Measurements from ENCODE around the gene ADAD1. TPM values are rescaled to one million over a fixed set of nuclear protein-coding genes. Genes with fewer than 3 reads are reported as not detected.

Gene ADAD1
- total RNA-seq, 2 donors from 2014 or later: not detected

DNA sequence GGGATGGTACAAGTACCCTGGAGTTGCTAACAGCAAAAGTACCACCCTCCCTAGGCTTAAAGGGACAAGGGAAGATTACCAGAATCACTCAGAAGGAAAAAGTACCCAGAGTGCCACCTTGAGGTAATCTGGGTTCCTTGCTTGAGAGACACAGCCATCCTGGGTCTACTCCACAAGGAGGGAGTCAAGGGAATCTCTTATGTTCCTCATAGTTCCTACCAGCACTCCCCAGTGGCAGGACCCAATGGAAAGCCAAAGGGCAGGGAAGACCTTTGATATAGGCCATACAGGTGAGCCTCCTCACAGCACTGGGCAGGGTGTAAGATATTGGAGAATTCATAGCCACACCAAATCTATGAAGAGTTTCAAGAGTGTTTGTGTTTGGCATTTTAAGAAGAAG, 72.0 kb downstream of the ADAD1 start:
- DNase-seq (ENCODE audit: low spot score): no peak
- intact Hi-C loops (cut with DNase I): no loop called here

DNA sequence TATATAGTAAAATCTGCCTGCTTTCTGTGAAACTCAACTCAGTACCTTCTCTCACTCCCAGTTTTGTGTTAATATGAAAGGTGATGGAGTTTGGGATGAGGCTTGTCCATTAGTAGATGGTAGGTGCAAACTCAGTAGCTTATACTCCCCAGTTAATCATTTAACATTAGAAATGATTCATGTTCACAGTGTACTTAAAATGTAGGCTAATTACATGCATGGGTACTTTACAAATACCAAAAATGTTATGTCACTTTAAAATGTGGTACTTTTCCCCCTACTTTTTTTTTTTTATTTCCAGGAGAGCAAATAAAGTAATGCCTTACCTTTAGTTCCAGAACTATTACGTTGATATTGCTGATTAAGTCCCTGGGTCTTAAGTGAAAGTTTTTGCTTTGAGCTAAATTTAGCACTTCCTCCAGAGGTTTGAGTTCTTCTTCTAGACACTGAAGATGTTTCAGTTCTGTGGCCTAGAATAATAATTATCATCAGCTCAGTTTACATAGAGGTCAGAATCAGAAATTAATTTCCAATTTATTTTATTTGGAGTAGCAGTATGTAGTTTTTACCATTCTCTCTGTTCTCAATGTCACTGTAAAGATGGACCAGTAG, 74.7 kb downstream of the ADAD1 start:
- no peak for DNase-seq (ENCODE audit: low spot score)
- intact Hi-C loops (cut with DNase I): no loop called here

DNA sequence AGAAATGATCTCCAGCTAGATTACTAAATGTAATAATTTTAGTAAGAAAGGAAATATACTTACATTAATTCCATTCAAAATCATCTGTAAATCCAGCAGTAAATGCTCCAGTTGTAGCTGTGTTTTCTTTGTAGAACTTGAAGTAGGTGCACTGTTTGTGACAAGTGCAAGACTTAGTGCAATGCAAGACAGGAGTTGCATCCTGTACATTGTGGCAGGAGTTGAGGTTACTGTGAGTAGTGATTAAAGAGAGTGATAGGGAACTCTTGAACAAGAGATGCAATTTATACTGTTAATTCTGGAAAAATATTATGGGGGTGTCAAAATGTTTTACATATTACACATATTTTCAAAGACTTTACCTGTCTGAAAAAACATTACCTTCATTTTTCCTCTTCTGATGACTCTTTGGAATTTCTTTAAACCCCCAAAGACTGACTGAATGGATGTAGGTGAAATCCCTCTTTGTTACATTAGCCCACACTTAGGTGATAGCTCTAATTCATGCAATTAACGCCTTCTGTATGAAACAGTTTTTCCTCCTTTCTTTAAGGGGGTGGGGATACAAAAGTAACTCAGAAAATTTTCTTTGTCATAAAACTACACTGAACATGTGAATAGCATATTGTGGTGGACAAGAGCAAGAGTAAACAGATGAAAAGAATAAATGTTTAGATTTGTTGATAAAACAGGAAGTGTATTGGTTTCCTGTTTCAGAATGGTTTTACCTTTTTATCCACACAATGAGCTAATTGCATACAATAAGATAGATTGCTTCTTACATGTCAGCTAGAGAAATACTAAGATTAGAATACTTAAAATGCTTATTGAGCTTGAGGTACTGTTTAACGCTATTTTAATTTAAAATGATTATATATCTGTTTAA, 77.7 kb downstream of the ADAD1 start, which contains the start of gene IL2:
TSS of gene IL2 (minus strand) at position 495 of the 886 bp plus-strand sequence. CDS start at position 210, 285 bp downstream.
- no peak for DNase-seq (ENCODE audit: low spot score)
- intact Hi-C loops (cut with DNase I): no loop called here

DNA sequence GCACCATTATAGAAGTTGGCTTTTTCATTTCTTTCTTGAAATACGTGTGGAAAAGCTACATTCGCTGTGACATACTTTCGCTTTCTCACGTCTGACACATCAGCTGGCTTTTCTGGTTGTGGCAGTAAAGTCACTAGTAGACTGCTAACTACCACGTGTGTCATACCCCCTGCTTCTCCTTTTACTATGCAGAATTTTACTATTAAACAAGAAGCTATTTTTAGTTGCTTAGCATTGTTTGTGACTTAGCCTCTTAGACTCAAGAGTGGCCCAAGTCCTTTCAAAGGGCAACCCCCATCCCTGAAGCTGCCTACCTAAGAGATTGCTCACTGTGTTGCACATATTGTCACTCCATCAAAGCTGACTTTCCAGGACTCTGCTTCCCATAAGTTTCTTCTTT, 79.8 kb downstream of the ADAD1 start:
- intact Hi-C loops (cut with DNase I): no loop called here

DNA sequence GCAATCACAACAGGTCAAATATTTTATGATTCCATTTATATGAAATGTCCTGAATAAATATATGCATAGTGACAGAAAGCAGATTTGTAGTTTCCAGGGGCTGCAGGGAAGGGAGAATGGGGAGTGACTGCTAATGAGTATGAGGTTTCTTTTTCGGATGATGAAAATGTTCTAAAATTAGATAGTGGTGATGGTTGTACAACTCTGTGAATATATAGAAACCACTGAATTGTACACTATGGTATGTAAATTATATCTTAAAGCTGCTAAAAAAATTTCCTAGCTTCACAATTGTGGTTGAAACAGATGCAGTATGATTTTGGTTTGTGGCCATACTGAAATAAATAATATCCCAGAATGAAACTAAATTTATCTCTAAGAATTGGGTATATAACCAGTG, 90.6 kb downstream of the ADAD1 start:
- intact Hi-C loops (cut with DNase I): no loop called here
- DNase-seq (ENCODE audit: low spot score): no peak

More for the DNA sequence above, 79.8 kb downstream of the ADAD1 start:
- no peak for DNase-seq (ENCODE audit: low spot score)

DNA sequence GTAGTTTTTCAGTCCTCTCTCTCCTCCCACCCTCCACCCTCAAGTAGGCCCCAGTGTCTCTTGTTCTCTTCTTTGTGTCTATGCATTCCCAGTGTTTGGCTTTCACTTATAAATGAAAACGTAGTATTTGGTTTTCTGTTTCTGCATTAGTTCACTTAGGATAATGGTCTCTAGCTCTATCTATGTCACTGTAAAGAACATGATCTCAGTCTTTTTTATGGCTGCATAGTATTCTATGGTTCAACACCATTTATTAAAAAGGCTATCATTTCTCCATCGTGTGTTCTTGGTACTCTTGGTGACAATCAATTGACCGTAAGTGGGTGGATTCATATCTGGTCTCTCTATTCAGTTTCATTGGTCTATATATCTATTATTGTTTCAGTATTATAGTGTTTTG, 96.4 kb downstream of the ADAD1 start:
- intact Hi-C loops (cut with DNase I): no loop called here
- DNase-seq (ENCODE audit: low spot score): no peak

DNA sequence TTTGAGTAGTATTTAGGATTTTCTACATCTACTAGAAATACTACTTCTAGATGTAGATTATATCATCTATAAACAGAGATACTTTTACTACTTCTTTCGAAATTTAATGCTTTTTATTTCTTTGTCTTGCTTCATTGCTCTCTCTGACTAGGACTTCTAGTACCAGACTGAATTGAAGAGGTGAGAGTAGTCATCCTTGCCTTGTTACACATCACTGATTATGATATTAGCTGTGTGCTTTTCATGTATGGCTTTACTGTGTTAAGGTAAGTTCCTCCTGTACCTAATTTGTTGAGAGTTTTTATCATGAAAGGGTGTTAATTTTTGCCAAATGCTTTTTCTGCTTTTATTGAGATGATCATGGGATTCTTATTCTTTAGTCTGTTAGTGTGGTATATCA, 97.3 kb downstream of the ADAD1 start:
- no peak for DNase-seq (ENCODE audit: low spot score)
- intact Hi-C loops (cut with DNase I): no loop called here

DNA sequence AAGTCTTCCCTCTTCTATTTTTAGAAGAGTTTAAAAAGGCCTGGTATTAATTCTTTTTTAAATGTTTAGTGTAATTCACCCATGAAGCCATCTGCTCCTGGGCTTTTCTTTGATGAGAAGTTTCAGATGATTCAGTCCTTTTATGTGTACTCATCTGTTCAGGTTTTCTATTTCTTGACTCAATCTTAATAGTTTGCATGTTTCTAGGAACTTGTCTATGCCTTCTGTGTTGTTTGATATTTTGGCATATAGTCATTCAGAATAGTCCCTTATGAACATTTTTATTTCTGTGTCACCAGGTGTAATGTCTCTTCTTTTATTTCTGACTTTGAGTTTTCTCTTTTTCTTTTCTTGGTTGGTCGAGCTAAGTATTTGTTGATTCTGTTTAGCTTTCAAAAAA, 97.9 kb downstream of the ADAD1 start:
- intact Hi-C loops (cut with DNase I): no loop called here

More for the DNA sequence above, 97.9 kb downstream of the ADAD1 start:
- DNase-seq (ENCODE audit: low spot score): no peak

Other genes starting within 250 kb of the ADAD1 start
- gene BLTP1, start 226.7 kb upstream of the ADAD1 start, total RNA-seq: 10 to 100 TPM; 58.7 to 67.7 TPM
- not detected for gene IL2, start 77.7 kb downstream of the ADAD1 start, total RNA-seq
- gene IL21, start 242.1 kb downstream of the ADAD1 start, total RNA-seq: not detected

Measured in posterior vena cava (tissue), 2 donors.